HEK293 (cell line): ENCODE measurements around the gene SF1.

Source experiments
- CTCF ChIA-PET: fragments of 350-600 bp; formaldehyde crosslinking; extraction: SDS; loops from one replicate; lab custom pipeline; 2021; ENCODE audit warnings: antibody characterized with exemption; lab: Yijun Ruan, JAX
- POLR2A ChIA-PET: fragments of 300-600 bp; formaldehyde crosslinking; extraction: SDS; loops from one replicate; lab custom pipeline; 2020; ENCODE audit warnings: antibody characterized with exemption, inconsistent platforms; lab: Yijun Ruan, JAX
- H3K27ac ChIP-seq: fragments of 200-500 bp; sonication (Bioruptor generic); 2 replicates; pipeline ENCODE4 v1.5.1; 2014; ENCODE audit warnings: low read depth, low read length, control low read depth, inconsistent platforms; ENCODE audit errors: extremely low read depth
- H3K36me3 ChIP-seq, 2 experiments: fragments of 200-500 bp in 1 of 2; sonication (Bioruptor generic) in 1 of 2; 1 replicate in 1 of 2; 2 replicates in 1 of 2; pipeline ENCODE4 v1.5.1; 2014 to 2017; ENCODE audit warnings: inconsistent platforms in 2 of 2, low read length in 2 of 2; ENCODE audit not compliant: control insufficient read depth in 2 of 2, insufficient read depth in 1 of 2
- H3K4me1 ChIP-seq: fragments of 200-500 bp; sonication (Bioruptor generic); 2 replicates; pipeline ENCODE4 v1.5.1; 2014; ENCODE audit warnings: mild to moderate bottlenecking, low read length, inconsistent platforms; ENCODE audit not compliant: control insufficient read depth, insufficient read depth
- H3K4me3 ChIP-seq: 2 replicates; pipeline ENCODE4 v1.5.1; 2011; ENCODE audit warnings: low read depth, mild to moderate bottlenecking, control low read depth, low read length, moderate library complexity
- H3K9me3 ChIP-seq: fragments of 200-500 bp; sonication (Bioruptor generic); 2 replicates; pipeline ENCODE4 v1.5.1; 2014; ENCODE audit warnings: low read depth, low read length, inconsistent platforms; ENCODE audit not compliant: control insufficient read depth, insufficient read depth
- FEZF1 ChIP-seq: fragments of 450-650 bp; formaldehyde crosslinking; IDR thresholded peaks from 2 replicates; pipeline ENCODE4 v1.5.1; 2016; ENCODE audit warnings: missing biosample characterization, missing genetic modification characterization
- PATZ1 ChIP-seq: fragments of 450-650 bp; formaldehyde crosslinking; IDR thresholded peaks from 2 replicates; pipeline ENCODE4 v1.5.1; 2016; ENCODE audit warnings: missing biosample characterization, missing genetic modification characterization
- TSHZ1 ChIP-seq: fragments of 450-650 bp; formaldehyde crosslinking; IDR thresholded peaks from 2 replicates; pipeline ENCODE4 v1.5.1; 2016; ENCODE audit warnings: missing biosample characterization, missing genetic modification characterization, borderline replicate concordance
- YY2 ChIP-seq: fragments of 450-650 bp; formaldehyde crosslinking; IDR thresholded peaks from 2 replicates; pipeline ENCODE4 v1.5.1; 2016; ENCODE audit warnings: missing biosample characterization, missing genetic modification characterization
- ZBTB10 ChIP-seq: fragments of 450-650 bp; formaldehyde crosslinking; IDR thresholded peaks from 2 replicates; pipeline ENCODE4 v1.5.1; 2016; ENCODE audit warnings: missing biosample characterization, missing genetic modification characterization
- ZFHX2 ChIP-seq: fragments of 450-650 bp; formaldehyde crosslinking; conservative IDR thresholded peaks from 2 replicates; pipeline ENCODE4 v1.5.1; 2016; ENCODE audit warnings: missing biosample characterization, missing genetic modification characterization
- ZFP37 ChIP-seq: fragments of 450-650 bp; formaldehyde crosslinking; IDR thresholded peaks from 2 replicates; pipeline ENCODE4 v1.5.1; 2016; ENCODE audit warnings: missing biosample characterization, missing genetic modification characterization
- ZIC2 ChIP-seq: fragments of 450-650 bp; formaldehyde crosslinking; IDR thresholded peaks from 2 replicates; pipeline ENCODE4 v1.5.1; 2016; ENCODE audit warnings: missing biosample characterization, missing genetic modification characterization
- ZNF324 ChIP-seq: fragments of 450-650 bp; formaldehyde crosslinking; IDR thresholded peaks from 2 replicates; pipeline ENCODE4 v1.5.1; 2016; ENCODE audit warnings: missing biosample characterization, missing genetic modification characterization
- ZNF394 ChIP-seq: fragments of 450-650 bp; formaldehyde crosslinking; IDR thresholded peaks from 2 replicates; pipeline ENCODE4 v1.5.1; 2016; ENCODE audit warnings: missing biosample characterization, missing genetic modification characterization, mild to moderate bottlenecking, moderate library complexity, borderline replicate concordance
- ZNF398 ChIP-seq: fragments of 450-650 bp; formaldehyde crosslinking; IDR thresholded peaks from 2 replicates; pipeline ENCODE4 v1.5.1; 2017; ENCODE audit warnings: missing biosample characterization, missing genetic modification characterization
- ZNF449 ChIP-seq: fragments of 450-650 bp; formaldehyde crosslinking; IDR thresholded peaks from 2 replicates; pipeline ENCODE4 v1.5.1; 2017; ENCODE audit warnings: missing biosample characterization, mild to moderate bottlenecking, missing genetic modification characterization, moderate library complexity
- ZNF521 ChIP-seq: fragments of 450-650 bp; formaldehyde crosslinking; IDR thresholded peaks from 2 replicates; pipeline ENCODE4 v1.5.1; 2017; ENCODE audit warnings: missing biosample characterization, mild to moderate bottlenecking, missing genetic modification characterization
- ZNF549 ChIP-seq: fragments of 450-650 bp; IDR thresholded peaks from 2 replicates; pipeline ENCODE4 v1.5.1; 2018; ENCODE audit warnings: missing biosample characterization, missing genetic modification characterization, mild to moderate bottlenecking, inconsistent platforms, moderate library complexity
- ZNF558 ChIP-seq: fragments of 450-650 bp; formaldehyde crosslinking; IDR thresholded peaks from 2 replicates; pipeline ENCODE4 v1.5.1; 2016; ENCODE audit warnings: missing biosample characterization, missing genetic modification characterization
- ZNF571 ChIP-seq: fragments of 450-650 bp; formaldehyde crosslinking; IDR thresholded peaks from 2 replicates; pipeline ENCODE4 v1.5.0; 2017; ENCODE audit warnings: missing biosample characterization, missing genetic modification characterization
- ZNF596 ChIP-seq: fragments of 450-650 bp; IDR thresholded peaks from 2 replicates; pipeline ENCODE4 v1.5.0; 2018; ENCODE audit warnings: missing biosample characterization, mild to moderate bottlenecking, missing genetic modification characterization, moderate library complexity
- ZNF610 ChIP-seq: fragments of 450-650 bp; formaldehyde crosslinking; IDR thresholded peaks from 2 replicates; pipeline ENCODE4 v1.5.1; 2016; ENCODE audit warnings: missing biosample characterization, missing genetic modification characterization, borderline replicate concordance
- ZNF704 ChIP-seq: fragments of 450-650 bp; formaldehyde crosslinking; IDR thresholded peaks from 2 replicates; pipeline ENCODE4 v1.5.1; 2016; ENCODE audit warnings: missing biosample characterization, missing genetic modification characterization
- ZNF747 ChIP-seq: fragments of 450-650 bp; formaldehyde crosslinking; IDR thresholded peaks from 2 replicates; pipeline ENCODE4 v1.5.1; 2016; ENCODE audit warnings: missing biosample characterization, missing genetic modification characterization
- ZSCAN16 ChIP-seq: fragments of 450-650 bp; formaldehyde crosslinking; IDR thresholded peaks from 2 replicates; pipeline ENCODE4 v1.5.1; 2016; ENCODE audit warnings: missing biosample characterization, missing genetic modification characterization
- ZSCAN4 ChIP-seq: fragments of 450-650 bp; formaldehyde crosslinking; IDR thresholded peaks from 2 replicates; pipeline ENCODE4 v1.5.1; 2017; ENCODE audit warnings: missing biosample characterization, missing genetic modification characterization

SF1 gene

GRCh38 chr11:64721359-64721699, 57.0 kb downstream of the SF1 start (continued):
- TF ChIP-seq ZBTB10 (tag by site-specific recombination) (no peak), ZNF596 (tag by site-specific recombination) (no peak), ZNF704 (tag by site-specific recombination) (no peak), ZNF610 (tag by site-specific recombination) (no peak), ZNF324 (tag by site-specific recombination) (no peak), FEZF1 (no peak), ZNF521 (tag by site-specific recombination) (no peak), ZNF549 (tag by site-specific recombination) (no peak), ZIC2 (tag by site-specific recombination) (no peak), ZNF394 (tag by site-specific recombination) (no peak)
- TF ChIP-seq, all 188 proteins: peak for 0

GRCh38 chr11:64720640-64721358, 57.5 kb downstream of the SF1 start:
- Histone ChIP-seq H3K4me1 (no peaks in the 10 kb centered on the region), H3K9me3 (no peaks in the 10 kb centered on the region), H3K4me3 (no peak overlapping the region), H3K27ac (no peak overlapping the region), H3K36me3 (no peaks in the 10 kb centered on the region)
- ChIA-PET CTCF (interaction anchor here (1.3 to 2.3 kb wide), 3 partner anchors 17 to 32 kb away, joined by 3 to 16 read pairs (median 10); no protein-coding TSS in a partner anchor), POLR2A (no interaction called here)
- TF ChIP-seq ZNF747 (tag by site-specific recombination) (no peak), YY2 (tag by site-specific recombination) (no peak), ZNF449 (tag by site-specific recombination) (no peak), TSHZ1 (tag by site-specific recombination) (no peak), ZFHX2 (tag by site-specific recombination) (peak; percentile 83), ZNF558 (no peak), ZNF398 (no peak), ZFP37 (no peak), ZSCAN4 (tag by site-specific recombination) (peak; percentile 77), ZSCAN16 (tag by site-specific recombination) (no peak), PATZ1 (tag by site-specific recombination) (peak; percentile 34; the same call in 1 of the 2 replicates), ZNF571 (tag by site-specific recombination) (no peak)
